HEK293 (cell line): ENCODE results near the gene TREM1.
A peak's percentile ranks its signal among the peaks of the same experiment; 100 is the strongest.

ENCODE experiments used
- CTCF ChIA-PET: fragments of 350-600 bp; formaldehyde crosslinking; extraction: SDS; loops from one replicate; lab custom pipeline; 2021; ENCODE audit warnings: antibody characterized with exemption; lab: Yijun Ruan, JAX
- POLR2A ChIA-PET: fragments of 300-600 bp; formaldehyde crosslinking; extraction: SDS; loops from one replicate; lab custom pipeline; 2020; ENCODE audit warnings: antibody characterized with exemption, inconsistent platforms; lab: Yijun Ruan, JAX
- H3K27ac ChIP-seq: fragments of 200-500 bp; sonication (Bioruptor generic); 2 replicates; pipeline ENCODE4 v1.5.1; 2014; ENCODE audit warnings: low read depth, low read length, control low read depth, inconsistent platforms; ENCODE audit errors: extremely low read depth
- H3K36me3 ChIP-seq, 2 experiments: fragments of 200-500 bp in 1 of 2; sonication (Bioruptor generic) in 1 of 2; 1 replicate in 1 of 2; 2 replicates in 1 of 2; pipeline ENCODE4 v1.5.1; 2014 to 2017; ENCODE audit warnings: inconsistent platforms in 2 of 2, low read length in 2 of 2; ENCODE audit not compliant: control insufficient read depth in 2 of 2, insufficient read depth in 1 of 2
- H3K4me1 ChIP-seq: fragments of 200-500 bp; sonication (Bioruptor generic); 2 replicates; pipeline ENCODE4 v1.5.1; 2014; ENCODE audit warnings: mild to moderate bottlenecking, low read length, inconsistent platforms; ENCODE audit not compliant: control insufficient read depth, insufficient read depth
- H3K4me3 ChIP-seq: 2 replicates; pipeline ENCODE4 v1.5.1; 2011; ENCODE audit warnings: low read depth, mild to moderate bottlenecking, control low read depth, low read length, moderate library complexity
- H3K9me3 ChIP-seq: fragments of 200-500 bp; sonication (Bioruptor generic); 2 replicates; pipeline ENCODE4 v1.5.1; 2014; ENCODE audit warnings: low read depth, low read length, inconsistent platforms; ENCODE audit not compliant: control insufficient read depth, insufficient read depth
- MYNN ChIP-seq: fragments of 450-650 bp; formaldehyde crosslinking; IDR thresholded peaks from 2 replicates; pipeline ENCODE4 v1.5.1; 2016; ENCODE audit warnings: missing biosample characterization, missing genetic modification characterization, borderline replicate concordance
- REST ChIP-seq: fragments of 450-650 bp; formaldehyde crosslinking; IDR thresholded peaks from 2 replicates; pipeline ENCODE4 v1.5.1; 2016; ENCODE audit warnings: missing biosample characterization, missing genetic modification characterization
- SP3 ChIP-seq: fragments of 450-650 bp; formaldehyde crosslinking; IDR thresholded peaks from 2 replicates; pipeline ENCODE4 v1.5.1; 2016; ENCODE audit warnings: missing biosample characterization, missing genetic modification characterization
- ZEB2 ChIP-seq: fragments of 450-650 bp; formaldehyde crosslinking; IDR thresholded peaks from 2 replicates; pipeline ENCODE4 v1.5.1; 2016; ENCODE audit warnings: missing biosample characterization, missing genetic modification characterization
- ZFHX2 ChIP-seq: fragments of 450-650 bp; formaldehyde crosslinking; conservative IDR thresholded peaks from 2 replicates; pipeline ENCODE4 v1.5.1; 2016; ENCODE audit warnings: missing biosample characterization, missing genetic modification characterization
- ZNF155 ChIP-seq: fragments of 450-650 bp; formaldehyde crosslinking; IDR thresholded peaks from 2 replicates; pipeline ENCODE4 v1.5.1; 2016; ENCODE audit warnings: missing biosample characterization, missing genetic modification characterization
- ZNF23 ChIP-seq: fragments of 450-650 bp; formaldehyde crosslinking; IDR thresholded peaks from 2 replicates; pipeline ENCODE4 v1.5.1; 2016; ENCODE audit warnings: missing biosample characterization, missing genetic modification characterization, borderline replicate concordance
- ZNF266 ChIP-seq: fragments of 450-650 bp; formaldehyde crosslinking; IDR thresholded peaks from 2 replicates; pipeline ENCODE4 v1.5.1; 2016; ENCODE audit warnings: missing biosample characterization, missing genetic modification characterization, low read depth
- ZNF335 ChIP-seq: fragments of 450-650 bp; formaldehyde crosslinking; conservative IDR thresholded peaks from 2 replicates; pipeline ENCODE4 v1.5.1; 2016; ENCODE audit warnings: missing biosample characterization, missing genetic modification characterization
- ZNF362 ChIP-seq: fragments of 450-650 bp; formaldehyde crosslinking; IDR thresholded peaks from 2 replicates; pipeline ENCODE4 v1.5.1; 2016; ENCODE audit warnings: missing biosample characterization, missing genetic modification characterization
- ZNF610 ChIP-seq: fragments of 450-650 bp; formaldehyde crosslinking; IDR thresholded peaks from 2 replicates; pipeline ENCODE4 v1.5.1; 2016; ENCODE audit warnings: missing biosample characterization, missing genetic modification characterization, borderline replicate concordance
- ZNF654 ChIP-seq: fragments of 450-650 bp; formaldehyde crosslinking; IDR thresholded peaks from 2 replicates; pipeline ENCODE4 v1.5.1; 2016; ENCODE audit warnings: low read depth, missing biosample characterization, missing genetic modification characterization
- ZNF660 ChIP-seq: fragments of 450-650 bp; IDR thresholded peaks from 2 replicates; pipeline ENCODE4 v1.5.1; 2018; ENCODE audit warnings: missing biosample characterization, mild to moderate bottlenecking, missing genetic modification characterization

Gene TREM1

GRCh38 chr6:41318654-41319565, 32.4 kb upstream of the TREM1 start (continued):
- TF ChIP-seq ZEB2 (tag by site-specific recombination) (0 out of 2 replicates have a peak, but pooled peaks have one; percentile 34), SP3 (0 out of 2 replicates have a peak, but pooled peaks have one; percentile 16)
- TF ChIP-seq, all 188 proteins: peak for 27

- CTCF ChIA-PET = interaction anchor here (0.6 to 8.2 kb wide), 17 partner anchors 10 to 582 kb away, joined by 3 to 177 read pairs (median 4); partner anchors contain the start of genes NCR2 and TREML4
- H3K4me1 ChIP-seq = peaks cover 9% of the 10 kb centered on the region
- H3K27ac ChIP-seq = no peak overlapping the region
- no peak for TF ChIP-seq ZNF155 (tag by site-specific recombination)
- TF ChIP-seq ZNF266 (tag by site-specific recombination) = no peak
- peak; percentile 60; the same call in 1 of the 2 replicates for TF ChIP-seq ZNF335 (tag by site-specific recombination)
- POLR2A ChIA-PET = interaction anchor here (0.9 kb wide), 1 partner anchor 12 kb away, joined by 3 read pairs; no protein-coding TSS in a partner anchor
- peak overlapping the region; percentile 26; the same call in 1 of the 2 replicates for H3K4me3 ChIP-seq
- H3K36me3 ChIP-seq = no peaks in the 10 kb centered on the region
- H3K9me3 ChIP-seq = no peaks in the 10 kb centered on the region
Measured at GRCh38 chr6:41318261-41318653, 31.8 kb upstream of the TREM1 start.

- Histone ChIP-seq H3K36me3 (no peaks in the 10 kb centered on the region), H3K9me3 (no peaks in the 10 kb centered on the region), H3K4me1 (peaks cover 9% of the 10 kb centered on the region), H3K4me3 (no peak overlapping the region), H3K27ac (no peak overlapping the region)
- ChIA-PET CTCF (interaction anchor here (0.6 to 2.3 kb wide), 4 partner anchors 10 to 366 kb away, joined by 3 to 19 read pairs (median 6); partner anchors contain the start of gene NFYA), POLR2A (no interaction called here)
- peak; percentile 62; the same call in 1 of the 2 replicates for TF ChIP-seq MYNN (tag by site-specific recombination)
- no peak for TF ChIP-seq ZNF610 (tag by site-specific recombination)
Measured at GRCh38 chr6:41315943-41316620, 29.6 kb upstream of the TREM1 start.

GRCh38 chr6:41315203-41315602, 28.7 kb upstream of the TREM1 start:
- peaks cover 7% of the 10 kb centered on the region for H3K4me1 ChIP-seq
- H3K27ac ChIP-seq = no peak overlapping the region
- POLR2A ChIA-PET = no interaction called here
- TF ChIP-seq ZNF654 (tag by site-specific recombination) (no peak), ZFHX2 (tag by site-specific recombination) (no peak), ZNF23 (tag by site-specific recombination) (no peak)
- H3K9me3 ChIP-seq = no peaks in the 10 kb centered on the region
- no peaks in the 10 kb centered on the region for H3K36me3 ChIP-seq
- CTCF ChIA-PET = interaction anchor here (0.6 to 2.3 kb wide), 7 partner anchors 9 to 379 kb away, joined by 3 to 19 read pairs (median 3); partner anchors contain the start of gene NFYA
- H3K4me3 ChIP-seq = no peak overlapping the region

- ChIA-PET CTCF (interaction anchor here (0.6 to 10.4 kb wide), 43 partner anchors 8 to 1831 kb away, joined by 3 to 177 read pairs (median 4); no protein-coding TSS in a partner anchor), POLR2A (interaction anchor here (0.7 kb wide), 2 partner anchors 12 to 1137 kb away, joined by 3 to 6 read pairs; no protein-coding TSS in a partner anchor)
- H3K9me3 ChIP-seq = no peaks in the 10 kb centered on the region
- no peaks in the 10 kb centered on the region for H3K4me1 ChIP-seq
- H3K36me3 ChIP-seq = no peaks in the 10 kb centered on the region
- TF ChIP-seq ZNF660 (tag by site-specific recombination) (0 out of 2 replicates have a peak, but pooled peaks have one; percentile 17), ZNF362 (peak; percentile 81; the same call in 1 of the 2 replicates), ZFHX2 (tag by site-specific recombination) (0 out of 2 replicates have a peak, but pooled peaks have one; percentile 44), ZNF654 (tag by site-specific recombination) (peak; percentile 67), REST (tag by site-specific recombination) (no peak)
- no peak overlapping the region for H3K4me3 ChIP-seq
- H3K27ac ChIP-seq = no peak overlapping the region
Measured at GRCh38 chr6:41306187-41306854, 19.8 kb upstream of the TREM1 start.
